Breast epithelium (tissue), 4 donors: Measurements from ENCODE around the gene TMEM131. TPM values are rescaled to one million over a fixed set of nuclear protein-coding genes. Genes with fewer than 3 reads are reported as not detected.

Source experiments
- DNase-seq, 2 donors: peaks; one replicate each; pipeline ENCODE4 v3.0.0-alpha.2; 2019; ENCODE audit warnings: low spot score in 2 of 2
- H3K27ac ChIP-seq, 2 donors: fragments of 200-600 bp; sonication (generic) in 1 of 2; one replicate each; pipeline ENCODE4 v1.5.1; 2016 to 2019; ENCODE audit warnings: mild to moderate bottlenecking in 1 of 2
- H3K27me3 ChIP-seq, 2 donors: fragments of 200-600 bp; sonication (generic) in 1 of 2; one replicate each; pipeline versions ENCODE4 v1.5.1 to v1.6.0; 2017 to 2019; ENCODE audit warnings: control low read depth in 1 of 2, mild to moderate bottlenecking in 1 of 2
- H3K36me3 ChIP-seq: fragments of 200-600 bp; one replicate; pipeline ENCODE4 v1.5.1; 2019
- H3K4me1 ChIP-seq, 2 donors: fragments of 200-600 bp; sonication (generic); one replicate each; pipeline ENCODE4 v1.5.1; 2016 to 2019; ENCODE audit warnings: control low read depth in 1 of 2
- H3K4me3 ChIP-seq, 3 donors: fragments of 200-600 bp; sonication (generic); 1 replicate in 2 of 3; 2 replicates in 1 of 3; pipeline ENCODE4 v1.5.1; 2016 to 2019; ENCODE audit warnings: mild to moderate bottlenecking in 3 of 3, moderate library complexity in 2 of 3
- H3K9me3 ChIP-seq, 2 donors: fragments of 200-600 bp; sonication (generic) in 1 of 2; one replicate each; pipeline ENCODE4 v1.5.1; 2016 to 2019; ENCODE audit warnings: control low read depth in 1 of 2
- CTCF ChIP-seq, 3 donors: fragments of 450-650 bp; IDR thresholded peaks; one replicate each; pipeline ENCODE4 v1.5.1; 2016 to 2017; ENCODE audit warnings: antibody characterized with exemption in 3 of 3, mild to moderate bottlenecking in 3 of 3, moderate library complexity in 3 of 3
- POLR2A ChIP-seq: fragments of 450-650 bp; IDR thresholded peaks from one replicate; pipeline ENCODE4 v1.6.1; 2016; ENCODE audit warnings: antibody characterized with exemption, mild to moderate bottlenecking, moderate library complexity
- POLR2AphosphoS5 ChIP-seq, 3 donors: sonication (generic); formaldehyde crosslinking; IDR thresholded peaks; one replicate each; pipeline ENCODE4 v1.6.1; 2017; ENCODE audit warnings: antibody characterized with exemption in 3 of 3
- intact Hi-C: fragments of 100-400 bp; cut with DNase I; formaldehyde crosslinking; loops from one replicate; pipeline ENCODE4 v1.15.1; 2023; ENCODE audit warnings: low total_unique reads
- total RNA-seq, 3 donors: library from RNA; depleted of rRNA; stranded (reverse); fragments of >200 nt; gene quantifications; one replicate each; pipeline ENCODE4 v1.1.0, GENCODE V29; 2016

TMEM131 gene
- total RNA-seq, 3 donors from 2014 or later = 30.6 to 47.4 (median 41.3) TPM

GRCh38 chr2:97761192-97761591, 234.6 kb downstream of the TMEM131 start:
- Histone ChIP-seq H3K9me3 (no peaks in the 10 kb centered on the region), H3K36me3 (peaks cover 5% of the 10 kb centered on the region), H3K4me3 (no peak overlapping the region), H3K27me3 (no peaks in the 10 kb centered on the region), H3K4me1 (no peaks in the 10 kb centered on the region), H3K27ac (no peak overlapping the region)
- intact Hi-C loops = no loop called here
- no peak for TF ChIP-seq CTCF (IDR thresholded peaks at IDR 0.05)
- no peak for DNase-seq

DNA sequence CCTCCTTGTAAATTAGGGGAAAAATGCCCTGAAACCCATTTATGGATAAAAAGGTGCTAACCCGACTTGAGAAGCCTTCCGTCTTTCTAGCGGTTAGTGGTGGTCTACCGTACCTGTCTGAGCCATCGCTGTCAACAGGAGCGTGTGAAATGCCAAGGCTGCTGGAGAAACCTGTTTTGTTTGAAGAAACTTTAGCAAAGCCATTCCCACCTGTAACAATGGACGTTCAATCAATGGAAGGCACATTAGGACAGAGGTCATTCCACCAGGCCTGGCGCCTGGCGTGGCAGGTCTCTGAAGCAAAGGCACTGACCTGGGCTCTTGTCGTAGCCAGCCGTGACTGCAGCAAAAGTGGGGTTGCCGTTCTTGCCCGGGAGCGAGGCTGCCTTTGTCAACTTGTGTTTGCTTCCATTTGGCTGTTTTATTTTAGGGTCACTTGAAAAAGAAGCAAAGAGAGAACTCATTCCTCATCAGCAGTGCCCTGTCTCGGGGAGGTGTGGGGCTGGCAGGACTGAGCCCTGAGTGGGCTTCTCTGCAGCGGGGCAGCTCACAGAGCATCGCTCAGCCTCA, 235.2 kb downstream of the TMEM131 start:
- Histone ChIP-seq H3K9me3 (no peaks in the 10 kb centered on the region), H3K27ac (no peak overlapping the region), H3K36me3 (peaks cover 5% of the 10 kb centered on the region), H3K4me1 (no peaks in the 10 kb centered on the region), H3K27me3 (no peaks in the 10 kb centered on the region), H3K4me3 (no peak overlapping the region)
- TF ChIP-seq POLR2A (no peak), POLR2AphosphoS5 (IDR thresholded peaks at IDR 0.05) (no peak), CTCF (IDR thresholded peaks at IDR 0.05) (no peak)
- DNase-seq = no peak
- intact Hi-C loops = no loop called here

DNA sequence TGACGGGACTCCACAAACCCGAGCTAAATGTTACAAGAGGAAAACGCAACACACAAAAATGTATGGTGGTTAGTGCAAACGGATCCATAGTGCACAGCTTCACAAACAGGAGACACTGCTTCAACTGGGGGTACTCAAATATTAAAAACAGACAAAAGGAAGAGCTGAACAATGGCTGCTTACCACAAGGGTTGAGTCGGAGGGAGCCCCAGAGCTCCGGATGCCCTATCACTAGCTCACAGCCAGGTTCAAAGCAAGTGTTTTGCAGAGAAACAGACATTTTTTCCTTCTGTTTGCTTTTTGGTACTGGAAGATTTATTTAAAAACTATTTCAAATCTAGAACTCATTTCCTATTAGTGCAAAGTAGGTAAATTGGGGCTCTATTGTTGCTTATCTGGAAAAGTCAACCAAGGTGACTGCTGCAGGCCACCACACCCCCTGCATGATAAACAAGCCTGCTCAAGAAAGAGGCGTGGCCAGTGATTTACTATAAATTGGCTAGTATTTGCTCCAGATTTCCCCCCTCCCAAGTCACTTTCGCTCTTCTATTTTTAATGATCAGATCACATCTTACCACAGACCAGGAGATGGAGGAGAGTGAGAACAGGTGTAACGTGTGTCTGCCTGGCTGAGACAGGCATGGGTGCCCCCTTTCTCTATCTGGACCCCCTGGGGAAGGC, 235.9 kb downstream of the TMEM131 start:
- Histone ChIP-seq H3K9me3 (no peaks in the 10 kb centered on the region), H3K36me3 (peaks cover 5% of the 10 kb centered on the region), H3K27ac (no peak overlapping the region), H3K4me3 (no peak overlapping the region), H3K27me3 (no peaks in the 10 kb centered on the region), H3K4me1 (no peaks in the 10 kb centered on the region)
- intact Hi-C loops = no loop called here
- DNase-seq = no peak
- TF ChIP-seq POLR2AphosphoS5 (IDR thresholded peaks at IDR 0.05) (no peak), POLR2A (no peak), CTCF (IDR thresholded peaks at IDR 0.05) (no peak)

- DNase-seq = no peak
- intact Hi-C loops = no loop called here
- Histone ChIP-seq H3K9me3 (no peaks in the 10 kb centered on the region), H3K27ac (no peak overlapping the region), H3K27me3 (no peaks in the 10 kb centered on the region), H3K4me1 (no peaks in the 10 kb centered on the region), H3K4me3 (no peak overlapping the region), H3K36me3 (peaks cover 5% of the 10 kb centered on the region)
- TF ChIP-seq CTCF (IDR thresholded peaks at IDR 0.05) (no peak), POLR2A (no peak), POLR2AphosphoS5 (IDR thresholded peaks at IDR 0.05) (no peak)
These were observed 237.5 kb downstream of the TMEM131 start for GRCh38 chr2:97758131-97758705.

DNA sequence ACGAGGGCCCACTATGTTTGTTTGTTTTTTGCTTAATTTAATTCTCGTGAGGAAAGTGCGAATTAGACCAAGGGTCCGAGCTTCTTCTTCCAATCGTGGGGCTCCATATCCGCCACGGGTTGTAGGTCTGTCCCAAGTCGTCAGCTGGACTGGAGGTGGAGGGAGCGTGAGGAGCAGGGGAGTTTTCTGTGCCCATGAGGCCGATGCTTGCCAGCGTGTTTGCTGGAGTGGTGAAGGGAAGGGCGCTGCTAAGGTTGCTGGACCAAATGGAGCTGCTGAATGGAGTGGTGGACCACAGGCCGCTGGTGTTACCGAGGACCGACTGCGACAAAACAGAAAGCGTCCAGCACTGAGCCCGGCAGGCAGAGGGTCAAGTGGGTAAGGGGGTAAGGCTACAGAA, 238.7 kb downstream of the TMEM131 start:
- no peaks in the 10 kb centered on the region for H3K4me1 ChIP-seq
- no peaks in the 10 kb centered on the region for H3K9me3 ChIP-seq
- no peak overlapping the region for H3K4me3 ChIP-seq
- TF ChIP-seq CTCF (IDR thresholded peaks at IDR 0.05) = no peak
- TF ChIP-seq POLR2A = no peak
- no peak for TF ChIP-seq POLR2AphosphoS5 (IDR thresholded peaks at IDR 0.05)
- intact Hi-C loops = no loop called here
- no peaks in the 10 kb centered on the region for H3K27me3 ChIP-seq
- H3K36me3 ChIP-seq = peaks cover 5% of the 10 kb centered on the region
- no peak overlapping the region for H3K27ac ChIP-seq
- no peak for DNase-seq
